ENCODE measurements around the gene ZNF474. TPM values are rescaled to one million over a fixed set of nuclear protein-coding genes. Genes with fewer than 3 reads are reported as not detected.

The ZNF474 gene
- total and polyA plus RNA-seq, 2 of the 8 experiments (the other 6 are each of a cell fraction or from before 2014, with no cell fraction given): not detected

- Histone ChIP-seq H3K79me2 (ENCODE audit: control insufficient read depth in 1 of 2, insufficient read depth in 2 of 2, low read length in 2 of 2) (no peaks in the 10 kb centered on the region), H3K4ac (replicated peaks; ENCODE audit: insufficient read length, low read depth, low read length) (no peak overlapping the region), H3K56ac (replicated peaks; ENCODE audit: insufficient read length, low read depth, low read length) (no peak overlapping the region), H3K9ac (replicated peaks in 1 of 4; ENCODE audit: extremely low read depth in 1 of 4, low read depth in 3 of 4, low read length in 3 of 4) (peak overlapping the region in 1 of 4 experiments; percentile 8; a peak in 1 of 7 replicates), H3K4me1 (replicated peaks in 1 of 4; ENCODE audit: control insufficient read depth in 3 of 4, insufficient read depth in 4 of 4, low read length in 3 of 4) (peaks cover 0 to 10% (median 7%) of the 10 kb centered on the region in 4 experiments; a peak in 4 of 7 replicates), H2BK20ac (ENCODE audit: low read length) (no peak overlapping the region), H2BK12ac (ENCODE audit: low read depth, low read length) (no peak overlapping the region), H3K9me3 (ENCODE audit: insufficient read depth in 2 of 2, low read depth in 1 of 2, low read length in 1 of 2) (no peaks in the 10 kb centered on the region), H4K5ac (ENCODE audit: insufficient read length, low read depth, low read length) (no peak overlapping the region), H2AK5ac (ENCODE audit: low read depth, low read length) (no peak overlapping the region), H4K91ac (replicated peaks; ENCODE audit: insufficient read length, low read length) (no peak overlapping the region), H3K4me3 (ENCODE audit: extremely low read depth in 1 of 4, insufficient read depth in 2 of 4, low read depth in 3 of 4, low read length in 4 of 4) (no peak overlapping the region), H3K79me1 (ENCODE audit: low read depth, low read length) (no peaks in the 10 kb centered on the region), H4K20me1 (replicated peaks in 1 of 2; ENCODE audit: control insufficient read depth in 1 of 2, insufficient read depth in 2 of 2, low read length in 2 of 2) (no peaks in the 10 kb centered on the region), H3K14ac (ENCODE audit: insufficient read length) (no peak overlapping the region), H3K23ac (ENCODE audit: insufficient read length) (no peak overlapping the region), H3K18ac (ENCODE audit: extremely low read depth, low read length) (no peak overlapping the region), H3K27ac (ENCODE audit: low read depth, low read length) (no peak overlapping the region), H3K27me3 (replicated peaks in 1 of 4; ENCODE audit: control insufficient read depth in 3 of 4, extremely low read depth in 1 of 4, insufficient read depth in 3 of 4, low read length in 3 of 4) (no peaks in the 10 kb centered on the region), H2AFZ (ENCODE audit: low read length) (no peak overlapping the region), H3K23me2 (ENCODE audit: low read depth, low read length) (no peaks in the 10 kb centered on the region), H2BK15ac (ENCODE audit: low read length) (no peak overlapping the region), H2BK5ac (ENCODE audit: low read depth, low read length) (no peak overlapping the region), H3K36me3 (ENCODE audit: control insufficient read depth in 2 of 4, insufficient read depth in 4 of 4, low read length in 3 of 4) (no peaks in the 10 kb centered on the region), H2BK120ac (replicated peaks; ENCODE audit: low read depth, low read length) (no peak overlapping the region), H4K8ac (ENCODE audit: extremely low read depth, insufficient read depth, low read length) (no peak overlapping the region), H3K4me2 (ENCODE audit: insufficient read depth in 1 of 2, low read depth in 2 of 2, low read length in 2 of 2) (no peak overlapping the region)
- DNase-seq (ENCODE audit: low read depth in 1 of 2, low spot score in 2 of 2) (no peak), FAIRE-seq (no peak)
- TF ChIP-seq CEBPB (IDR thresholded peaks at IDR 0.05; ENCODE audit: low read depth, low read length) (no peak), SRF (IDR thresholded peaks at IDR 0.05; ENCODE audit: low read depth, low read length) (no peak)
- ChIA-PET CTCF (ENCODE audit: partially characterized antibody) (interaction anchor here (1.4 to 2.0 kb wide), 2 partner anchors 11 to 15 kb away, joined by 5 to 10 read pairs; no protein-coding TSS in a partner anchor), POLR2A (ENCODE audit: partially characterized antibody) (no interaction called here)
- 93% methylated on average over 2 of the region's 2 CpGs; no CpG with 5 or more reads in 1 of the 2 experiments for WGBS, 2 experiments (ENCODE audit: extremely low coverage in 1 of 2, insufficient coverage in 1 of 2, insufficient read length in 1 of 2, insufficient replicate concordance in 2 of 2, low coverage in 1 of 2, low lambda C conversion rate in 2 of 2, missing lambda C conversion rate in 1 of 2)
Observed at GRCh38 chr5:122180863-122181548, 51.7 kb downstream of the ZNF474 start.

Data from H1 (cell line).